Nephron progenitor cell (in vitro differentiated cells): Measurements from ENCODE around the gene BET1L.
"Not testable (repeated sequence)": the region's sequence is repeated elsewhere in the genome, so short reads cannot be mapped to it uniquely, and the experiment has no call there.

Experiments used
- DNase-seq: peaks from one replicate; pipeline ENCODE4 v3.0.0; 2021
- H3K27ac Mint-ChIP-seq: 2 replicates; pipeline ENCODE4 v1.8.0; 2021; ENCODE audit warnings: mild to moderate bottlenecking, moderate library complexity, mixed read lengths
- H3K27me3 Mint-ChIP-seq: 2 replicates; pipeline ENCODE4 v1.8.0; 2021; ENCODE audit warnings: mild to moderate bottlenecking, low read depth, mixed read lengths; ENCODE audit not compliant: poor library complexity
- H3K36me3 Mint-ChIP-seq: 2 replicates; pipeline ENCODE4 v1.8.0; 2021; ENCODE audit warnings: low read depth, mixed read lengths
- H3K4me1 Mint-ChIP-seq: 2 replicates; pipeline ENCODE4 v1.8.0; 2021; ENCODE audit warnings: mixed read lengths
- H3K4me3 Mint-ChIP-seq: 2 replicates; pipeline ENCODE4 v1.8.0; 2021; ENCODE audit warnings: mild to moderate bottlenecking, moderate library complexity, mixed read lengths
- H3K9me3 Mint-ChIP-seq: 2 replicates; pipeline ENCODE4 v1.8.0; 2021; ENCODE audit warnings: mild to moderate bottlenecking, moderate library complexity, mixed read lengths
- CTCF ChIP-seq: fragments of 200-600 bp; sonication (generic); IDR thresholded peaks from 2 replicates; pipeline ENCODE4 v1.5.0; 2021; ENCODE audit warnings: antibody characterized with exemption

Gene BET1L

GRCh38 chr11:189200-189783 lies 17.9 kb downstream of the BET1L start:
- not testable (repeated sequence) for H3K27me3 Mint-ChIP-seq

DNA sequence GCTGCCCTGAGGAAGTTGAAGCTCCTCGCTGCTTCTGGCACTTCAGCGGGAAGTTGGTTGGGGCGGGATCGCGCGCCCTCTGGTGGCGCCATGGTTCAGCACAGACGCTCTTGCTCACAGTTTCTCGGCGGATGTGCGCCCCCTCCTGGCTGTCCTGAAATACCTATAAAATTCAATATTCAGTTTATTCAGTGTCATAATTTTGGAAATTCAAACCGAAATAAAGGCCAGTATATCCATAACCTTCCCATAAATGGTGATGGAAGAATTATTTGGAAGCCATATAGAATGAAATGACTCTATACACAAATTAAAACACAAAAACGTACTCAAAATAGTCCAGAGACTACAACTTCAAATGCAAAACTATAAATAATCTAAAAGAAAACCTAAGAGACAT lies 27.0 kb downstream of the BET1L start:
- DNase-seq, H3K9me3 Mint-ChIP-seq, H3K36me3 Mint-ChIP-seq, H3K4me1 Mint-ChIP-seq, H3K27me3 Mint-ChIP-seq, H3K27ac Mint-ChIP-seq, H3K4me3 Mint-ChIP-seq: not testable (repeated sequence)
- peak; percentile 23 for TF ChIP-seq CTCF

More at GRCh38 chr11:189200-189783, 17.9 kb downstream of the BET1L start:
- not testable (repeated sequence) for H3K4me1 Mint-ChIP-seq, H3K4me3 Mint-ChIP-seq, H3K9me3 Mint-ChIP-seq, DNase-seq, H3K27ac Mint-ChIP-seq, H3K36me3 Mint-ChIP-seq
